Adipocyte (in vitro differentiated cells): ENCODE data around the gene TCEA3.

ENCODE experiments used
- DNase-seq: peaks from one replicate; pipeline ENCODE4 v3.0.0-alpha.2; 2015; ENCODE audit warnings: low read depth
- H3K27me3 ChIP-seq: replicated peaks from 2 replicates; pipeline ENCODE4 v1.7.0; 2013; ENCODE audit warnings: mild to moderate bottlenecking, low read length, moderate library complexity; ENCODE audit not compliant: control insufficient read depth, insufficient read depth
- H3K36me3 ChIP-seq: 2 replicates; pipeline ENCODE4 v1.7.0; 2013; ENCODE audit warnings: low read length, mild to moderate bottlenecking, moderate library complexity; ENCODE audit not compliant: control insufficient read depth, insufficient read depth, severe bottlenecking
- H3K4me1 ChIP-seq: 2 replicates; pipeline ENCODE4 v1.7.0; 2013; ENCODE audit warnings: mild to moderate bottlenecking, low read length, moderate library complexity; ENCODE audit not compliant: control insufficient read depth, insufficient read depth
- H3K4me3 ChIP-seq: 2 replicates; pipeline ENCODE4 v1.7.0; 2013; ENCODE audit warnings: mild to moderate bottlenecking, low read length, moderate library complexity
- H3K9ac ChIP-seq: 2 replicates; pipeline ENCODE4 v1.7.0; 2013; ENCODE audit warnings: mild to moderate bottlenecking, low read length, moderate library complexity
- H3K9me3 ChIP-seq: 2 replicates; pipeline ENCODE4 v1.7.0; 2013; ENCODE audit warnings: mild to moderate bottlenecking, low read length, moderate library complexity; ENCODE audit not compliant: control insufficient read depth

TCEA3 gene

GRCh38 chr1:23357138-23357908 lies 67.2 kb downstream of the TCEA3 start:
- Histone ChIP-seq H3K4me1 (no peaks in the 10 kb centered on the region), H3K27me3 (no peaks in the 10 kb centered on the region), H3K9me3 (peaks cover 50% of the 10 kb centered on the region), H3K36me3 (peaks cover 53% of the 10 kb centered on the region), H3K9ac (no peak overlapping the region), H3K4me3 (no peak overlapping the region)
- no peak for DNase-seq

- Histone ChIP-seq H3K4me1 (no peaks in the 10 kb centered on the region), H3K4me3 (no peak overlapping the region), H3K9ac (no peak overlapping the region), H3K27me3 (no peaks in the 10 kb centered on the region), H3K9me3 (peaks cover 43% of the 10 kb centered on the region), H3K36me3 (peaks cover 46% of the 10 kb centered on the region)
- no peak for DNase-seq
Measured at GRCh38 chr1:23356471-23357137, 67.9 kb downstream of the TCEA3 start.

GRCh38 chr1:23354245-23354644 lies 70.3 kb downstream of the TCEA3 start:
- DNase-seq = no peak
- H3K9me3 ChIP-seq = peaks cover 19% of the 10 kb centered on the region
- H3K4me1 ChIP-seq = no peaks in the 10 kb centered on the region
- H3K27me3 ChIP-seq = no peaks in the 10 kb centered on the region
- H3K36me3 ChIP-seq = peaks cover 22% of the 10 kb centered on the region
- no peak overlapping the region for H3K9ac ChIP-seq
- no peak overlapping the region for H3K4me3 ChIP-seq

- Histone ChIP-seq H3K9ac (no peak overlapping the region), H3K4me1 (no peaks in the 10 kb centered on the region), H3K36me3 (peaks cover 4% of the 10 kb centered on the region), H3K4me3 (no peak overlapping the region), H3K9me3 (no peaks in the 10 kb centered on the region), H3K27me3 (no peaks in the 10 kb centered on the region)
- no peak for DNase-seq
Measured at GRCh38 chr1:23352096-23352695, 72.4 kb downstream of the TCEA3 start.

- no peak overlapping the region for H3K9ac ChIP-seq
- no peaks in the 10 kb centered on the region for H3K27me3 ChIP-seq
- no peaks in the 10 kb centered on the region for H3K9me3 ChIP-seq
- no peaks in the 10 kb centered on the region for H3K36me3 ChIP-seq
- H3K4me1 ChIP-seq = peaks cover 17% of the 10 kb centered on the region
- no peak overlapping the region for H3K4me3 ChIP-seq
- DNase-seq = no peak
Measured at GRCh38 chr1:23345920-23346319, 78.6 kb downstream of the TCEA3 start.

DNA sequence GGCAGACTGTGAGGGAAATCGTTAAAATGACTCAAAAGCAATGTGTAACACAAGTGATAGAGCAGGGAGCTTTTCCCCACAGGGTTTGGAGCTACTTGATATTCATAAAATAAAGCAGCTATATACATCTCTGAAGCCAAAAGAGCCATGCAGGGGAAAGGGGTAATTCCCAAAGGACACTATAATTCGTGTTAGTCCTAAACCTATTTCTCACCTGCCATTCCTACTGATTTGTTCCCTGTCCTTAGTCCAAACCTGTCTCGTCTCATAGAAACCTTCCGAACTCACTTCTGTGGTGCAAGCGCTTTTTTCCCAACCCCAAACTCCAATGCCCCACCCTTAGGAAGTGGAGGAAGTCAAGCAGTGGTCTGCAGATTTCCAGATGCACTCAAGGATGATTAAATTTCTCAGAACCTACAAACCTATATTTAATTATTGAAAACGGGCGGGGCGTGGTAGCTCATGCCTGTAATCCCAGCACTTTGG lies 79.5 kb downstream of the TCEA3 start:
- Histone ChIP-seq H3K4me3 (peak overlapping the region; percentile 97), H3K27me3 (no peaks in the 10 kb centered on the region), H3K9me3 (no peaks in the 10 kb centered on the region), H3K4me1 (peaks cover 26% of the 10 kb centered on the region), H3K36me3 (no peaks in the 10 kb centered on the region), H3K9ac (peak overlapping the region; percentile 94)
- DNase-seq = no peak

DNA sequence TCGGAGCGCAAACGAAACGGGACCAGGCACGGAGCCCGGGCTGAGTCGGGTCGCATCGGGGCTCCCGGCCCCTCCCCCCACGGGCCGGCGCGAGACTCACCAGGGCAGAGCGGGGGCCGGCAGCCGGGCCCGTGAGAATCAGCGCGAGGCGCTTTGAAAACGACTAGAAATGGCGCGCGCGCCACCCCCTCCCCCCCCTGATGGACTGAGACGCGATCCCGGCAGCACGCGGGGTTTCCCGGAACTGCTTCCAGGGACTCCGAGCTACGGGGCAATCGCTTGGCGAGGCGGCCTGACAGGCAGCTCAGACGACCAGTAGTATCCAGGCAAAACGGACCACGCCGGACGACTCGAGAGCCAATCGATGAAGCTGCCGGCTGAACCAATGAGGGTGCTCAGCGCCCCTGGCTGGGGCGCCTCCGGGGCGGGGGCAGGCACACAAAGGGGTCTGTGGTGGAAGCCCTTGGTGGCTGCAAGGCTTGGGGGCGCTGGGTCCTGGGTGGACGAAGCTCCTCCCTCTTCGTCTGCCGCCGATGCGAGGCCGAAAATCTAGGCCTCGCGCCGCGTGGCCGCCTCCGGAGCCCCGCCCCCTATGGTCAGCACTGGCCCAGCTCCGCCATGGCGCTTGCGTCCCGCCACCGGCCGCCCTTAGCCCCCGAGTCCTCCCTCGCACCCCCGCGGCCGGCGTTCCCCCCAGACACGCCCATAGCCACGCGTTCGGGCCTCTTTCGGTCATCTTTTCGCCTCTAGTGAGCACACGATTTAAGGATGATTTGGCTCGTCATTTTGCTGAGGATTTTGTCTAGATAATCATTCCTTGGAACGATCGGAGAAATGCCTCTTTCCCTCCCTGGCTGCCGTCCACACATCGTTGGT lies 80.2 kb downstream of the TCEA3 start, which contains the start of gene HNRNPR:
Gene HNRNPR, minus strand, starts transcription at position 174 of the 876 bp plus-strand sequence. CDS start 3,276 bp downstream, outside the sequence.
- peak; percentile 100 for DNase-seq
- Histone ChIP-seq H3K27me3 (no peaks in the 10 kb centered on the region), H3K4me3 (peak within 1 kb of the TSS; percentile 97), H3K4me1 (peaks cover 33% of the 10 kb centered on the region), H3K9ac (peak within 1 kb of the TSS; percentile 95), H3K36me3 (no peaks in the 10 kb centered on the region), H3K9me3 (no peaks in the 10 kb centered on the region)

DNA sequence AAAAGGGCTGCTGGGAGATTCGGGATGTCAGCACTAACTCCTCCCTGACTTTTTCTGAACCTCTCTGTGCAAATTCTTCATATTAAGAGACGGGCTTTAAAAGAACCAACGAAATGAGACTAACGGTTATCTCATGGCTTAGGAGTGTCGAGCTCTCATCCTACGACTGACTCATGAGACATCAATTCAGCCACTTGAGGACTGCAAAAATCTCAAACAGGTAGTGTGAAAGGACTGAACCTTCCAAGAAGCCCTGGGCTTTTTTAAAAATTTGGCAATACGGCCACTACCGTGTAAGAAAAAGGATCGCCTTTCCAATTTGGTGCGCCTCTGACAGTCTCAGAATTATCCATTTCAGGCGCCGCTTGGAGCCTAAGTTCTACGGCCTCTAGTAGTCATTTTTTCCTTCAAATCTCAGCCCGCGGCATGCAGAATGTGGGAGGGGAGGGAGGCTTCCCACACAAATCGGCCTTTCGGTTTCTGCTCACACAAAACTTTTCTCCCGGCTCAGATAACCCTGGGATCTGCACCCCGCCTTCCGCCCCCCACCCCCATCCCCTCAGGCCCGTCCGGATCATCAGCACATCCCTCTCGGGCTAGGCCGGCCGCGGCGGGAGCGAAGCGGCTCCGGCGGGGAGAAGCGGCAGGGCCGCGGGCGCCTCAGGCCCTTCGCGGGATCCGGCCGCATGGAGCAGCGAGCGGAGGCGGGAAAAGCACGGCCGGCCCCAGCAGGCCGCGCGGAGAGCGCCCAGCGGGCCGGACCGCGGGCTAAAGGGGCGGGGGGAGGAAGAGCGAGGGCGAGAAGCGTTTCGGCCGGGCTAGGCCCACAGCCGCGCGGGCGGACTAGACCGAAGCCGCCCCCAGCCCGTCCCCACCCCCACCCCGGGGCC lies 81.1 kb downstream of the TCEA3 start:
- Histone ChIP-seq H3K36me3 (no peaks in the 10 kb centered on the region), H3K9ac (peak overlapping the region; percentile 95), H3K4me3 (peak overlapping the region; percentile 97), H3K9me3 (no peaks in the 10 kb centered on the region), H3K4me1 (peaks cover 41% of the 10 kb centered on the region), H3K27me3 (no peaks in the 10 kb centered on the region)
- DNase-seq = peak; percentile 76

- Histone ChIP-seq H3K27me3 (no peaks in the 10 kb centered on the region), H3K36me3 (peaks cover 10% of the 10 kb centered on the region), H3K4me3 (peak overlapping the region; percentile 97), H3K4me1 (peaks cover 54% of the 10 kb centered on the region), H3K9ac (peak overlapping the region; percentile 95), H3K9me3 (no peaks in the 10 kb centered on the region)
- DNase-seq = peak; percentile 50
Measured at GRCh38 chr1:23341931-23342692, 82.4 kb downstream of the TCEA3 start.
